Chondrocyte (in vitro differentiated cells): ENCODE results near the gene ITGA11. TPM values are rescaled to one million over a fixed set of nuclear protein-coding genes. Genes with fewer than 3 reads are reported as not detected.
A peak's percentile ranks its signal among the peaks of the same experiment; 100 is the strongest.

Experiments
- DNase-seq: peaks from one replicate; pipeline ENCODE4 v3.0.0; 2021; ENCODE audit warnings: mixed read lengths, low spot score
- H3K27ac Mint-ChIP-seq: one replicate; pipeline ENCODE4 v1.8.0; 2021; ENCODE audit warnings: mild to moderate bottlenecking, moderate library complexity, mixed read lengths; ENCODE audit not compliant: unreplicated experiment
- H3K27me3 Mint-ChIP-seq: 2 replicates; pipeline ENCODE4 v1.8.0; 2021; ENCODE audit warnings: low read depth, mixed read lengths
- H3K36me3 Mint-ChIP-seq: 2 replicates; pipeline ENCODE4 v1.8.0; 2021; ENCODE audit warnings: low read depth, mixed read lengths
- H3K4me1 Mint-ChIP-seq: 2 replicates; pipeline ENCODE4 v1.8.0; 2021; ENCODE audit warnings: low read depth, mild to moderate bottlenecking, mixed read lengths
- H3K4me3 Mint-ChIP-seq: one replicate; pipeline ENCODE4 v1.8.0; 2021; ENCODE audit warnings: mild to moderate bottlenecking, moderate library complexity, mixed read lengths; ENCODE audit not compliant: unreplicated experiment
- H3K9me3 Mint-ChIP-seq: 2 replicates; pipeline ENCODE4 v1.8.0; 2021; ENCODE audit warnings: low read depth, mixed read lengths
- CTCF ChIP-seq: fragments of 200-600 bp; sonication (generic); IDR thresholded peaks from 2 replicates; pipeline ENCODE4 v1.5.0; 2021; ENCODE audit warnings: antibody characterized with exemption, mild to moderate bottlenecking, moderate library complexity
- total RNA-seq: library from RNA; stranded (reverse); gene quantifications from 3 replicates; pipeline ENCODE4 v1.2.1, GENCODE V29; 2021

ITGA11 gene
- total RNA-seq, 1 donor from 2014 or later, result 1,092 TPM

- H3K4me1 Mint-ChIP-seq, result peaks cover 100% of the 10 kb centered on the region
- H3K27me3 Mint-ChIP-seq, result no peaks in the 10 kb centered on the region
- no peak for DNase-seq
- peak overlapping the region; percentile 65 for H3K4me3 Mint-ChIP-seq
- peak overlapping the region; percentile 96 for H3K27ac Mint-ChIP-seq
- no peak for TF ChIP-seq CTCF
- peaks cover 47% of the 10 kb centered on the region for H3K36me3 Mint-ChIP-seq
- H3K9me3 Mint-ChIP-seq, result no peaks in the 10 kb centered on the region
Observed at GRCh38 chr15:68421798-68422402, 10.1 kb downstream of the ITGA11 start.

GRCh38 chr15:68421115-68421551 lies 10.8 kb downstream of the ITGA11 start:
- peak overlapping the region; percentile 96 for H3K27ac Mint-ChIP-seq
- peaks cover 49% of the 10 kb centered on the region for H3K36me3 Mint-ChIP-seq
- H3K4me3 Mint-ChIP-seq, result peak overlapping the region; percentile 65
- no peak for TF ChIP-seq CTCF
- no peaks in the 10 kb centered on the region for H3K27me3 Mint-ChIP-seq
- no peak for DNase-seq
- H3K4me1 Mint-ChIP-seq, result peaks cover 99% of the 10 kb centered on the region
- no peaks in the 10 kb centered on the region for H3K9me3 Mint-ChIP-seq

GRCh38 chr15:68420186-68420684 lies 11.7 kb downstream of the ITGA11 start:
- no peak for DNase-seq
- peak overlapping the region; percentile 95 for H3K27ac Mint-ChIP-seq
- TF ChIP-seq CTCF, result no peak
- H3K4me3 Mint-ChIP-seq, result no peak overlapping the region
- H3K27me3 Mint-ChIP-seq, result no peaks in the 10 kb centered on the region
- H3K36me3 Mint-ChIP-seq, result peaks cover 53% of the 10 kb centered on the region
- peaks cover 99% of the 10 kb centered on the region for H3K4me1 Mint-ChIP-seq
- no peaks in the 10 kb centered on the region for H3K9me3 Mint-ChIP-seq

GRCh38 chr15:68419301-68420175 lies 12.4 kb downstream of the ITGA11 start:
- Mint-ChIP-seq H3K27me3 (no peaks in the 10 kb centered on the region), H3K36me3 (peaks cover 54% of the 10 kb centered on the region), H3K27ac (peak overlapping the region; percentile 95), H3K9me3 (no peaks in the 10 kb centered on the region), H3K4me3 (peak overlapping the region; percentile 40), H3K4me1 (peaks cover 99% of the 10 kb centered on the region)
- DNase-seq, result no peak
- peak; percentile 0 for TF ChIP-seq CTCF

- Mint-ChIP-seq H3K9me3 (no peaks in the 10 kb centered on the region), H3K4me3 (peak overlapping the region; percentile 40), H3K36me3 (peaks cover 49% of the 10 kb centered on the region), H3K27ac (peak overlapping the region; percentile 95), H3K27me3 (no peaks in the 10 kb centered on the region), H3K4me1 (peaks cover 92% of the 10 kb centered on the region)
- DNase-seq, result no peak
- TF ChIP-seq CTCF, result no peak
Observed at GRCh38 chr15:68418611-68419161, 13.3 kb downstream of the ITGA11 start.
